GM12892 (cell line): ENCODE results near the gene DDX10.

ENCODE experiments used
- DNase-seq: peaks from one replicate; pipeline ENCODE4 v3.0.0; 2011; ENCODE audit not compliant: insufficient read length
- FAIRE-seq: peaks from 2 replicates; lab custom pipeline; 2011; peaks lifted over from hg19 to GRCh38; lab: Jason Lieb, UNC
- POLR2A ChIP-seq: IDR thresholded peaks from 2 replicates; pipeline ENCODE4 v1.6.1; 2011; ENCODE audit warnings: low read depth, low read length, control low read depth
- POLR2AphosphoS5 ChIP-seq: IDR thresholded peaks from 2 replicates; pipeline ENCODE4 v1.6.1; 2011; ENCODE audit warnings: low read depth, low read length, control low read depth
- TAF1 ChIP-seq: IDR thresholded peaks from 2 replicates; pipeline ENCODE4 v1.6.1; 2011; ENCODE audit warnings: low read depth, mild to moderate bottlenecking, control low read depth, low read length, borderline replicate concordance

DDX10 gene

GRCh38 chr11:108965306-108966001 is 300.6 kb downstream of the DDX10 start:
- TF ChIP-seq POLR2AphosphoS5 (no peak), TAF1 (no peak), POLR2A (no peak)
- no peak for FAIRE-seq
- no peak for DNase-seq

GRCh38 chr11:108966206-108966605 is 301.3 kb downstream of the DDX10 start:
- TF ChIP-seq POLR2A (no peak), TAF1 (no peak), POLR2AphosphoS5 (no peak)
- FAIRE-seq, result no peak

GRCh38 chr11:108966978-108967377 is 302.1 kb downstream of the DDX10 start:
- DNase-seq (no peak), FAIRE-seq (no peak)
- TF ChIP-seq TAF1 (no peak), POLR2A (no peak), POLR2AphosphoS5 (no peak)

More at GRCh38 chr11:108966206-108966605, 301.3 kb downstream of the DDX10 start:
- DNase-seq, result no peak

GRCh38 chr11:108967571-108967970 is 302.7 kb downstream of the DDX10 start:
- FAIRE-seq, result no peak
- no peak for TF ChIP-seq POLR2AphosphoS5
- no peak for TF ChIP-seq POLR2A
- no peak for TF ChIP-seq TAF1
- DNase-seq, result no peak

- no peak for TF ChIP-seq POLR2AphosphoS5
- TF ChIP-seq TAF1, result no peak
- no peak for TF ChIP-seq POLR2A
- FAIRE-seq (no peak), DNase-seq (no peak)
These were observed 305.5 kb downstream of the DDX10 start for GRCh38 chr11:108970221-108970991.

- no peak for TF ChIP-seq TAF1
- TF ChIP-seq POLR2AphosphoS5, result no peak
- TF ChIP-seq POLR2A, result no peak
- DNase-seq (no peak), FAIRE-seq (no peak)
These were observed 308.7 kb downstream of the DDX10 start for GRCh38 chr11:108973402-108974162.

GRCh38 chr11:108975026-108975425 is 310.2 kb downstream of the DDX10 start:
- FAIRE-seq (no peak), DNase-seq (no peak)
- TF ChIP-seq POLR2A, result no peak
- TF ChIP-seq POLR2AphosphoS5, result no peak
- no peak for TF ChIP-seq TAF1

GRCh38 chr11:108975641-108976071 is 310.8 kb downstream of the DDX10 start:
- FAIRE-seq (no peak), DNase-seq (no peak)
- TF ChIP-seq TAF1 (no peak), POLR2A (no peak), POLR2AphosphoS5 (no peak)

GRCh38 chr11:108983636-108984420 is 319.0 kb downstream of the DDX10 start:
- FAIRE-seq, result no peak
- DNase-seq, result no peak
- no peak for TF ChIP-seq TAF1
- no peak for TF ChIP-seq POLR2AphosphoS5
- TF ChIP-seq POLR2A, result no peak

GRCh38 chr11:108984523-108984922 is 319.7 kb downstream of the DDX10 start:
- DNase-seq (no peak), FAIRE-seq (no peak)
- TF ChIP-seq POLR2A (no peak), TAF1 (no peak), POLR2AphosphoS5 (no peak)
